22Rv1 (cell line): ENCODE results near the gene BLVRA.
"Not testable (repeated sequence)": the region's sequence is repeated elsewhere in the genome, so short reads cannot be mapped to it uniquely, and the experiment has no call there.

Experiments
- H3K27ac ChIP-seq: fragments of 450-650 bp; 2 replicates; pipeline ENCODE4 v1.5.1; 2017
- ZFX ChIP-seq: fragments of 450-650 bp; IDR thresholded peaks from 2 replicates; pipeline ENCODE4 v1.6.1; 2017; ENCODE audit warnings: antibody characterized with exemption, borderline replicate concordance
- TF ChIP-seq, protein P1 (sequence below): fragments of 450-650 bp; IDR thresholded peaks from 2 replicates; pipeline ENCODE4 v1.5.1; 2017; ENCODE audit warnings: mild to moderate bottlenecking

Gene BLVRA

DNA sequence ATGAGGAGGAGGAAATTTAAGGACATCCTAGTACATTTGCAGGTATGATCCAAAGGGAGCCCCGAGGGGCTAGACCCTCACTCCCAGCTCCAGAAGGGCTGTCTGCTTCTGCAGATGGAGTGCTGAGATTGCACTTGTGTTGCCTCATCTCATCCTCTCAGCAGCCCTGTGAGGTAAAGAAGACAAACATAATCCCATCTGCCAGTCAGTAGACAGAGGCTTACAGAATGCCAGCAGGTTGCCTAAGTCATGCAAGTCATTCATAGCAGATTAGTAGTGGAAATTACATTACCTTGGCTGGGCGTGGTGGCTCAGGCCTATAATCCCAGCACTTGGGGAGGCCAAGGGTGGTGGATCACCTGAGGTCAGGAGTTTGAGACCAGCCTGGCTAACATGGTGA lies 45.4 kb downstream of the BLVRA start:
- TF ChIP-seq, protein P1, sequence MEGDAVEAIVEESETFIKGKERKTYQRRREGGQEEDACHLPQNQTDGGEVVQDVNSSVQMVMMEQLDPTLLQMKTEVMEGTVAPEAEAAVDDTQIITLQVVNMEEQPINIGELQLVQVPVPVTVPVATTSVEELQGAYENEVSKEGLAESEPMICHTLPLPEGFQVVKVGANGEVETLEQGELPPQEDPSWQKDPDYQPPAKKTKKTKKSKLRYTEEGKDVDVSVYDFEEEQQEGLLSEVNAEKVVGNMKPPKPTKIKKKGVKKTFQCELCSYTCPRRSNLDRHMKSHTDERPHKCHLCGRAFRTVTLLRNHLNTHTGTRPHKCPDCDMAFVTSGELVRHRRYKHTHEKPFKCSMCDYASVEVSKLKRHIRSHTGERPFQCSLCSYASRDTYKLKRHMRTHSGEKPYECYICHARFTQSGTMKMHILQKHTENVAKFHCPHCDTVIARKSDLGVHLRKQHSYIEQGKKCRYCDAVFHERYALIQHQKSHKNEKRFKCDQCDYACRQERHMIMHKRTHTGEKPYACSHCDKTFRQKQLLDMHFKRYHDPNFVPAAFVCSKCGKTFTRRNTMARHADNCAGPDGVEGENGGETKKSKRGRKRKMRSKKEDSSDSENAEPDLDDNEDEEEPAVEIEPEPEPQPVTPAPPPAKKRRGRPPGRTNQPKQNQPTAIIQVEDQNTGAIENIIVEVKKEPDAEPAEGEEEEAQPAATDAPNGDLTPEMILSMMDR: no peak
- TF ChIP-seq ZFX: no peak
- no peak overlapping the region for H3K27ac ChIP-seq

GRCh38 chr7:43808410-43808809 lies 49.9 kb downstream of the BLVRA start:
- peak overlapping the region; percentile 42 for H3K27ac ChIP-seq
- TF ChIP-seq, protein P1: no peak
- no peak for TF ChIP-seq ZFX

GRCh38 chr7:43810195-43810941 lies 51.9 kb downstream of the BLVRA start:
- H3K27ac ChIP-seq: not testable (repeated sequence)
- TF ChIP-seq, protein P1: peak; percentile 76

GRCh38 chr7:43815373-43815772 lies 56.9 kb downstream of the BLVRA start:
- no peak overlapping the region for H3K27ac ChIP-seq
- TF ChIP-seq, protein P1: no peak
- TF ChIP-seq ZFX: no peak

- H3K27ac ChIP-seq: not testable (repeated sequence)
Measured at GRCh38 chr7:43816046-43816797, 57.7 kb downstream of the BLVRA start.

- not testable (repeated sequence) for H3K27ac ChIP-seq
Measured at GRCh38 chr7:43823425-43823824, 64.9 kb downstream of the BLVRA start.

DNA sequence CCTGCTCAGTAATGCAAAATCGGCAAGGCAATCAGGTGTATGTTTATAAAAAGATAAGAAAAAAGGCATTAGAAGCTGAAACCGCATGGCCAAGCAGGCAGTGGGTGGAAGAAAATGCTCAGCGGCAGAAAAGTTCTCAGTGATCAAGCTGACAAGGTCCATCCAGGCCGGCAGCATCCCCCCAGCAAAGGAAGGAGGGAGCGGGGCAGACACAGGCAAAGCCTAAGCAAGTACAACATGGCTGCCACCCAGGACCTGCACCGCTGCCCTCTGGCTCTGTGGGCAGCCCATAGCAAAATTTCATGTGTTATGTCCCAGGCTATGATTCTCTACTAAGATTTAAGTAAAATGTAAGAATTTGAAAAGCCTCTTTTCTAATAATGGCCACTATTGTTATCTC lies 65.5 kb downstream of the BLVRA start:
- no peak overlapping the region for H3K27ac ChIP-seq
- no peak for TF ChIP-seq ZFX
- TF ChIP-seq, protein P1: no peak

- H3K27ac ChIP-seq: not testable (repeated sequence)
Measured at GRCh38 chr7:43824513-43824912, 66.0 kb downstream of the BLVRA start.

GRCh38 chr7:43824963-43825362 lies 66.5 kb downstream of the BLVRA start:
- no peak for TF ChIP-seq ZFX
- TF ChIP-seq, protein P1: no peak
- H3K27ac ChIP-seq: no peak overlapping the region
